GM21576 (cell line): ENCODE measurements around the gene ACVR1C.

Experiments
- ATAC-seq: cut with Tn5 transposase; IDR thresholded peaks from one replicate; pipeline ENCODE4 v1.9.1; 2021; ENCODE audit warnings: mild to moderate bottlenecking, moderate library complexity; ENCODE audit not compliant: unreplicated experiment

The ACVR1C gene

GRCh38 chr2:157500334-157500733, 128.3 kb downstream of the ACVR1C start:
- ATAC-seq = no peak

- no peak for ATAC-seq
Observed at GRCh38 chr2:157498483-157498882, 130.2 kb downstream of the ACVR1C start.

GRCh38 chr2:157497638-157498314, 130.9 kb downstream of the ACVR1C start:
- ATAC-seq = peak; percentile 84

GRCh38 chr2:157492189-157492773, 136.4 kb downstream of the ACVR1C start:
- peak; percentile 96 for ATAC-seq

- no peak for ATAC-seq
Observed at GRCh38 chr2:157489983-157490382, 138.7 kb downstream of the ACVR1C start.

GRCh38 chr2:157488877-157489276, 139.8 kb downstream of the ACVR1C start:
- no peak for ATAC-seq

- no peak for ATAC-seq
Observed at GRCh38 chr2:157487747-157488146, 140.9 kb downstream of the ACVR1C start.

GRCh38 chr2:157487271-157487610, 141.4 kb downstream of the ACVR1C start:
- ATAC-seq = no peak

- ATAC-seq = no peak
Observed at GRCh38 chr2:157486596-157487270, 141.9 kb downstream of the ACVR1C start.

GRCh38 chr2:157480182-157480961, 148.3 kb downstream of the ACVR1C start:
- peak; percentile 73 for ATAC-seq

- ATAC-seq = no peak
Observed at GRCh38 chr2:157479081-157480027, 149.3 kb downstream of the ACVR1C start.

GRCh38 chr2:157477919-157478318, 150.7 kb downstream of the ACVR1C start:
- no peak for ATAC-seq

- no peak for ATAC-seq
Observed at GRCh38 chr2:157476953-157477709, 151.5 kb downstream of the ACVR1C start.
